CD1c-positive myeloid dendritic cell (primary cell): Measurements from ENCODE around the gene PRKG1.
A peak's percentile ranks its signal among the peaks of the same experiment; 100 is the strongest.

ENCODE experiments used
- DNase-seq: peaks from one replicate; pipeline ENCODE4 v3.0.0-alpha.2; 2016; ENCODE audit errors: extremely low spot score

Gene PRKG1

GRCh38 chr10:51802030-51802429 lies 727.7 kb downstream of the PRKG1 start:
- DNase-seq = no peak

DNA sequence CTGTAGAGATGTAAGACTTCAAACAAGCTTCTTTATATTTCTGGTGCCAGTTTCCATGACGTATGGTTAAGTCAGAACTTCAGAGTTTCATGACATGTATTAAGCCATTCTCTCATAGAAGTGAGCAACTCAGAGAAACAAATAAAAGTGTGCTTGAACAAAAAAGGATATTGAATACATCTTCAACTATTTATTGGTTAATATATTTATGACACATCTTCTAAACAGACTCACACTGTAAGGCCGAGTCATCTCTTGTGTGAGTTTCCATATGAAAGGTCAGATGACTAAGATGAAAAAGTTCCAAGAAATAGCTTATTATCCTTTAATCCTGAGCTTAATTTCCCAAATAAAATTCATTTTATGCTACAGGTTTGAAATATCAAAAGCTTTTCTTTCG lies 730.6 kb downstream of the PRKG1 start:
- no peak for DNase-seq

DNA sequence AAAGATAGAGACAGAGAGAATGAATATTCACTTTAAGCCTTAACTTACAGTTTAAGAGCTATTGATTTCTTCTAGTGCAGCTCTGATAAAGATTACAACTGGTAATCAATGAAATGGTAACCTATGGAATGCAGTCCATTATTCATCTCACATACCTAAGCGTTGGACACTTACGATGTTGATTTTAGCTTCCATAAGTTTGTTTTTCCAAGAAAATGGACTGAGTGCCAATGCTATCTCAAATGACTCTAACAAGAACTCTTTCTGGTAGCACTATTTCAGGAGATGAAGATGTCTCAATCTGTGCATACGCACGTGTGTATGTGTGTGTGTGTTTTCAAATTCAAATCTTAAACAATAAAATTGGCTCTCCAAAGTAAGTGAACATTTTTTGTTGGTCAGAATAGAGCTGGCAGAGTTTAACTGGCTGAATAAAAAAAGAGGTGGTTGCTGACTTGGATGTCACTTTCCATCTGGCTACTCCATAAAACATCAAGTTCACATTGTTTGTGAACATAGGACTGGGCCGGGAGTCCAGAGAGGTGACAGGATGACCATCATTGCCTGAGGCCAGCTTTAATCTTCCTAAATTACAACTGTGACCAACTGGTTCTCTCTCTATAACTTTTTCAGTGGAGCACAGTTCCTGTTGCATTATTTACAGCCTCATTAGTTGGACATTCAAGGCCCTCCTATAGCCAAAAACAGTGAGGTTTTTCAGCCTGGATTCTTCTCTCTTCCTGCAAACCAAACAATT lies 732.0 kb downstream of the PRKG1 start:
- DNase-seq = no peak

GRCh38 chr10:51808187-51808586 lies 733.9 kb downstream of the PRKG1 start:
- DNase-seq = no peak

DNA sequence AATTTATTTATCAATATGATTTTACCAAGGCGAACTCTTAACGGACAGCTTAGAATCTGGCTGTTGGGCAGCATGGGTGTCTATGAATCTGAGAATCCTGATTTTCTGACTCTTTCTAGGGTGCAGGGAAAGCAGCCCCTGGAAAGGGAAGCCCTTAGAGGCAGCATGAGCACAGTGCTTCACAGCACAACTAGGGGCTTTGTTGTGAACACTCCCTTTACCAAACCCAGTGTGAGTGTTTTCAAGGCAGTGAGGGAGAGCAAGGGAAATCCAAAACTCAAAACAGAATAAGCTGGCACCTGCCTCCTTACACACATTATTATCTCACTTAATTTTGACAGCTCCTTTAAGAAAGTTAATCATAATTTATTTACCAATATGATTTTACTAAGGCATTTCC lies 741.4 kb downstream of the PRKG1 start:
- DNase-seq = no peak

GRCh38 chr10:51821045-51821444 lies 746.8 kb downstream of the PRKG1 start:
- DNase-seq = no peak

DNA sequence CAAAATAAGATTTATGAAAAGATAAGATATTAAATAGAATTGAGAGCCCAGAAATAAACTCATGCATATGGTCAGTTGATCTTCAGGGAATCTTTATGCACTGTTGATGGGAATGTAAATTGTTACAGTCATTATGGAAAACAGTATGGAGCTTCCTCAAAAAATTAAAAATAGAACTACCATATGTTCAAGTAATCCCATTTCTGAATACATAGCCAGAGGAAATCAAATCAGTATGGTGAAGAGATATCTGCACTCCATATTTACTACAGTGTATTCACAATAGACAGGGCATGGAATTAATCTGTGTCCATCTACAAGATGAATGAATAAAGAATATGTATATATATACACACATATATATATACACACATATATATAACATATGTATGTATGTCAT lies 747.5 kb downstream of the PRKG1 start:
- DNase-seq = no peak

DNA sequence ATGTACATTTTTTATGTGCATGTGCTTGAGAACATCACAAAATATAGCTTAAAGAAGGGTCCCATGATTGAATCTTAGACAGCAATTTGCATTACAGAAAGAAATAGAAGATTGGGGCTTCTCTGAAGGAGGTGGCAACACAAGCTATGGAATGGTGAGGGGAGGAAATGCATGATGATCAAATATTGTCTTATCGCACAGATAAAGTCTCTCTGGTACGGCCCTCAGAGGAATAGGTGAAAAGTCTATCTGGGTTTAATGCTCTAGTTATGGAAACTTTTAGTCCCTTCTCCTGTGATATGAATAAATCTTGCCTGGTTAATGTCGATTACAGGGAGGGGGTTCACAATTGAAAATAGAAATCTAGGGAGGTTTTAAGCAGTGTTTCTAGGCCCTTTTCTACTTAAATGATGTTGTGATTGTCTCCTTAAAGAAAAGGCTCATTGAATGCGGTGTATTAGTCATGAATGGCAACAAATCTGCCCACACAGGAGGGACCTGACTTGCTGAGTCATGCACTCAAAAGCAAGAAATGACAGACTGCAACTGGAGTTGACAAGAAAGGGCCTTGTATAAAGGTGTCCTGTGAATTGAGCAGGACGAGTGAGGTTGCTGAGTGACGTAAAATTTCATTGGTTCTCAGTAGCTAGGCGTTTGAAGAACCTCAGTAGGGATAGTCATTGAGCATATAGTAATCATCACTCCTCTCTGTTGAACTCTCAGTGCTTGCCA lies 758.5 kb downstream of the PRKG1 start:
- DNase-seq = peak; percentile 9

DNA sequence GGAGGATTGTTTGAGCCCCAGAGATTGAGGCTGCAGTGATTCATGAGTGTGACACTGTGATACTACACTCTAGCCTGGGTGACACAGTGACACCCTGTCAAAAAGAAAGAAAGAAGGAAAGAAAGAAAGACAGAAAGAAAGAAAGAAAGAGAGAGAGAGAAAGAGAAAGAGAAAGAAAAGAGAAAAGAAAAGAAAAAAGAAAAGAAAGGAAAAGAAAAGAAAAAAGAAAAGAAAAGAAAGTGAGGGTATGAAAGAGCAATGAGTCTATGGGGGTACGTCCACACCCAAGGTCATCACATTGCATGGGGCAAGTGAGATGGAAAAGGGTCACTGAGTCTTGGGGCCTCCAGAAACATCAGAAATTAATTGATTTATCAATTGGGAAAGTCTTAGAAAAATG lies 760.3 kb downstream of the PRKG1 start:
- DNase-seq = no peak

DNA sequence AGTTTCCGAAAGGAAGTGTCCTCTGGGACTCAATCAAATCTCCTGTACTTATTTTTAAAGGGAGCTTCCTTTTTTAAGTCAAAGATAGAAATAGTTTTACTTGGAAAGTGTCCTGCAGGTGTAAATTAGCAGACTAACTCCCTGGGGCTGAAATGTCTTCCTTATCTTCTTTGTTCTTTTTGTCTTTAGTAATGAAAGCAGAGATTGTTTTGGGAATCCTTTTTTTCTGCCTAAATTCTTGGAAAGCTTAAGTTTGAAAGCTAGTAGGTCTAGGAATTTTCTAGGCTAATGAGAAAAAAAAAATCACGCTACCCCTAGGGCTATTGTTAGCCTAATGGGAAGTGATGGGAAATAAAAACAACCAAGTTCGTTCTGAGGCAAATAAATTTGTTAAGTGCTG lies 764.2 kb downstream of the PRKG1 start:
- DNase-seq = no peak

DNA sequence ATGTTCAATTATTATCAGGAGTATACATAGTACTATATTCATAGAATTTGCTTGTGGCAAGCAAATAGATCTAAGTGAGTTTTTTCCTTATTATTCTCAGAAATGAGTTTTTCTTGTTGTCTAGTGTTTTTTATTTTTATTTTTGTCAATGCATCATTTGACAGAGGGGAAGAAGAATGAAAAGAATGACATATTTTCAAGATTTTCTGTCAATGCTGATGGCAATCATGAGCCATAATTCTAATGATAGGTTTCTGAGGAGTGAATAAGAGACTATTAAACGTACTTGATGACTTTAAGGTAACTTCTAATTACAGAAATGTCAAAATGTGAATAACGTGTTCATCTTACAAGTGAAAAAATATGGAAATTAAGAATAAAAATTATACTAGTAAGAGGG lies 769.7 kb downstream of the PRKG1 start:
- no peak for DNase-seq

GRCh38 chr10:51846856-51847506 lies 772.7 kb downstream of the PRKG1 start:
- DNase-seq = no peak

DNA sequence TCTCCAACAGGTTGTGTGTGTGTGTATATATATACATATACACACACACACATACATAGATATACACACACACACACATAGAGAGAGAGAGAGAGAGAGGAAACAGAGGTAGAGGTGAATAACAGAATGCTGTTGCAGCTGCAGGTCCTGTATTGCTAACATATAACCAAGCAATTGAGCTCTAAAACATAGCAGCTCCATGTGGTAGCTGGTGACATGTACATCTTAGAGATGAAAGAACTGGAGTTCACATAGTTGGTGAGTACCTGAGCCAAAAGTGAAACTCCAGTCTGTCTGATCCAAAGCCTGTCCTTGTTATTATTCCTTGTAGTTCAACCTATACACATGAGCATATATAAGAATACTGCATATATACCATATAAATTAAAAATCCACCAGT lies 778.0 kb downstream of the PRKG1 start:
- no peak for DNase-seq

DNA sequence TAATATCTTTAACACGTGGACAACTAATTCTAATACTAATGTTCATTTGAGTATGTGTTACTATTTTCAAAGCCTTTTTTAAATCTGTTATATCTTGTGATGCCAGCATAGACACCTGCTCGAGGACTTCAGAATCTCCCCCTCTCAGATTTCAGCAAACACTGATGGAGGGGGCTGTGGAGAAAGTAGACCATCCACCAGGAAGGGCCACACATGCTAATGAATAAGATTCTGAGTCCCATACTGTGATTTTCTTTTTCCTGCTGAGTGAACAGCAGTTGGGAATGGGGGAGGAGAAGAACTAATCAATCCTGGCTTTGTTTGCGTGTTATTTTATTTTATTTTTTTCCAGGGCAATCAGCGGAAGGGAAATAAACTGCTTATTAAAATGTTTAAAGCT lies 783.0 kb downstream of the PRKG1 start:
- no peak for DNase-seq

GRCh38 chr10:51860257-51860656 lies 786.0 kb downstream of the PRKG1 start:
- peak; percentile 15 for DNase-seq

DNA sequence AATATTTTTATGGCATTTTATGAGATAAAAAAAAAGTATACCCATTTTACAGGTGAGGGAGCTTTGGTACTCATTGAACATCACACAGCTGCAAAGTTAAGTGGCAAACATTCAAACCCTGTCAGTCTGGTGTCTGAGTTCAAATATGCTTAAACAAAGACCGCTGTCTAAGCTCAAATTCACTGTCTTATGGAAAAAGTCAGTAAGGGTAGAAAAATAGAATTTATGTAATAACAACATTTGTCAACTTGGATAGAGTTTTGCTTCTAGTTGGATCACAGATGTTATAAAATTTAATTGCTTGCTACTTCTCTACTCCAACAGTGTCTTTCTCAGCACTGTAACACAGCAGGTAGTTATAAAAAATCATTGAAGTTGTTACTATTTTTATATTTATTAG lies 786.8 kb downstream of the PRKG1 start:
- DNase-seq = no peak

GRCh38 chr10:51861731-51862130 lies 787.4 kb downstream of the PRKG1 start:
- no peak for DNase-seq

GRCh38 chr10:51862149-51862548 lies 787.9 kb downstream of the PRKG1 start:
- no peak for DNase-seq

GRCh38 chr10:51867956-51868355 lies 793.7 kb downstream of the PRKG1 start:
- no peak for DNase-seq

- no peak for DNase-seq
Measured at GRCh38 chr10:51874131-51874530, 799.8 kb downstream of the PRKG1 start.

- no peak for DNase-seq
Measured at GRCh38 chr10:51875610-51876009, 801.3 kb downstream of the PRKG1 start.

DNA sequence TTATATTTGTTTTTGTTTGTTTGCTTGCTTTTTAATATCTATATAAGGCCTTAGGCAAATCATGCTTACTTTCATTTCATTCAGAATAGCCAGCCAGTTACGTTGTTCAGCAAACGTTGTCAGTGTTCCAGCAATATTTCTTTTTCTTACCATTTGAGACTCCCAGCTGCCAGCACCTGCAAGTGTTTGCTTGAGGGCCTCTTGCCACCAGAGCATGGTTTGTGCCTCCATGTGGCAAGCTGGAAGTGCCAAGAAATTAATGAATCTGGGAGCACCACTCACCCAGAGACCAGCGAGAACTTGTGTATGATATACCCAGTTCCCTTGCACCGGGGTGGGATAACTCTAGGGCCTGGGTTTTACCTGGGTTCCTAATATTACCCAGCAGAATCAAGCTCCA lies 802.2 kb downstream of the PRKG1 start:
- no peak for DNase-seq

DNA sequence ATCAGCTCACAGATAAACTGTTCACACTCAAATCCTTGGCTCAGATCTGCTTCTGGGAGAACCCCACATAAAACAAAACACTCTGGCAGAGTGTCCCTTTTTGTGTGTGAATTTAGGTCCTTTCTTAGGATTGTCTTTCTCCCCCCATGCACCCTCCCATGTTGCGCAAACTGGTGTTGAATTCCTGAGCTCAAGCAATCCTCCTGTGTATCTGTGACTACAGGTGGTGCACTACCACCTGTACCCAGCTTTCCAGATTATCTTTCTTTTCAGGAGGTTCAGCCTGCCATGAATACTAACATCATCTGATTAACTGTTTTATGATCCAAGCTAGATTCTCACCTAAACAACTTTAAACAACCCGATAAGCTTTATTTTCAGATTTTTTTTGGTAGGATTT lies 802.7 kb downstream of the PRKG1 start:
- no peak for DNase-seq
